Osteoblast (primary cell): Measurements from ENCODE around the gene PYCARD. TPM values are rescaled to one million over a fixed set of nuclear protein-coding genes. Genes with fewer than 3 reads are reported as not detected.
A peak's percentile ranks its signal among the peaks of the same experiment; 100 is the strongest.
"Not testable (repeated sequence)": the region's sequence is repeated elsewhere in the genome, so short reads cannot be mapped to it uniquely, and the experiment has no call there.

Source experiments
- DNase-seq: peaks from one replicate; pipeline ENCODE4 v3.0.0; 2011; ENCODE audit warnings: low spot score, mixed read lengths; ENCODE audit not compliant: insufficient read length; ENCODE audit errors: missing footprints
- H2AFZ ChIP-seq: 2 replicates; pipeline ENCODE4 v1.6.0; 2011; ENCODE audit warnings: mild to moderate bottlenecking, low read length
- H3K27ac ChIP-seq: 2 replicates; pipeline ENCODE4 v1.5.1; 2011; ENCODE audit warnings: mild to moderate bottlenecking, low read depth, low read length, moderate library complexity
- H3K27me3 ChIP-seq: 2 replicates; pipeline ENCODE4 v1.6.0; 2012; ENCODE audit warnings: mild to moderate bottlenecking, control low read depth, inconsistent platforms, low read length, moderate library complexity; ENCODE audit not compliant: insufficient read depth
- H3K36me3 ChIP-seq: 2 replicates; pipeline ENCODE4 v1.5.1; 2011; ENCODE audit warnings: mild to moderate bottlenecking, low read length, control low read depth, moderate library complexity; ENCODE audit not compliant: insufficient read depth
- H3K4me1 ChIP-seq: 2 replicates; pipeline ENCODE4 v1.5.1; 2011; ENCODE audit warnings: mild to moderate bottlenecking, low read length, control low read depth, moderate library complexity; ENCODE audit not compliant: insufficient read depth
- H3K4me2 ChIP-seq: 2 replicates; pipeline ENCODE4 v1.6.0; 2011; ENCODE audit warnings: mild to moderate bottlenecking, low read length; ENCODE audit not compliant: insufficient read depth
- H3K4me3 ChIP-seq: fragments of 200-600 bp; sonication (generic); 3 replicates; pipeline ENCODE4 v1.5.1; 2012; ENCODE audit warnings: mild to moderate bottlenecking, low read length, inconsistent platforms; ENCODE audit not compliant: insufficient read depth
- H3K79me2 ChIP-seq: 2 replicates; pipeline ENCODE4 v1.6.0; 2012; ENCODE audit warnings: mild to moderate bottlenecking, low read length, control low read depth, inconsistent platforms; ENCODE audit not compliant: insufficient read depth
- H3K9me3 ChIP-seq: 2 replicates; pipeline ENCODE4 v1.5.1; 2011; ENCODE audit warnings: low read depth, low read length, control low read depth
- H4K20me1 ChIP-seq: 2 replicates; pipeline ENCODE4 v1.6.0; 2012; ENCODE audit warnings: mild to moderate bottlenecking, low read length, control low read depth; ENCODE audit not compliant: insufficient read depth
- total RNA-seq: library from RNA; depleted of rRNA; stranded (reverse); fragments of >200 nt; gene quantifications from 2 replicates; pipeline ENCODE4 v1.2.3, GENCODE V29; 2012
- TF ChIP-seq, protein P1 (sequence below): IDR thresholded peaks from 2 replicates; pipeline ENCODE4 v1.5.1; 2011; ENCODE audit warnings: mild to moderate bottlenecking, low read depth, low read length, moderate library complexity; ENCODE audit errors: extremely low read depth

The PYCARD gene
- total RNA-seq, 1 donor, result 61.5 TPM

DNA sequence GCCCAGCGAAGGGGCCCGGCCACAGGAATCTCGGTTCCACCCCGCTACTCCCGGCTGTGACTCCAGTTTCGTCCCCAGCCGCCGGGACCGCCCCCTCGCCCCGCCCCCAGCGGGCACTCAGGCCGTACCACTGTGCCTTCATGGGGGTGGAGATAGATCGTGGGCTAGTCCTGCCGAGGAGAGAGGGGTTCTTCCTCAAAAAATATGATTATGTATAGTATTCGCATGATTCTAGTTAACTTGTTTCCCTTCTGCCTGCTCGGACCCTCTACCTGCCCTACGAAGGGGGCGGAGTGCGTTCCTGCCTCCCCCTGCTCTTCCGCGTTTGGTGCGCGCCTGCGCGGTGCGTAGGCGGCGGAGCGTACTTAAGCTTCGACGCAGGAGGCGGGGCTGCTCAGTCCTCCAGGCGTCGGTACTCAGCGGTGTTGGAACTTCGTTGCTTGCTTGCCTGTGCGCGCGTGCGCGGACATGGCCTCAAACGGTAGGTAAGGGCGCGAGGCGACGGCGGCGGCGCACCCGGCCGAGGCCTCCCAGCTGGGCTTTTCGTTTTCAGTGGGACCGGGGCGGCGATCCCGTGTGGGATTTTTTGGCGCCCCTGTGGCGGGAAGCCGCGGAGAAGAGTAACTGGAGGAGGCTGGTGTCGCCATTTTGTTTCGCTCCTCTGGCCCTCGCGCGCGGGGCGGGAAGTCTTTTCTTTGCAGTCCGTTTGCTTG, 22.7 kb downstream of the PYCARD start, which contains the start of gene FUS:
TSS of gene FUS (plus strand) at position 393 of the 713 bp plus-strand sequence. CDS start at position 469, 76 bp downstream.
- peaks cover 34% of the 10 kb centered on the region for H4K20me1 ChIP-seq
- peak within 1 kb of the TSS; percentile 100 for H2AFZ ChIP-seq
- H3K27ac ChIP-seq, result peak within 1 kb of the TSS; percentile 100
- peak within 1 kb of the TSS; percentile 97 for H3K4me2 ChIP-seq
- H3K4me3 ChIP-seq, result peak within 1 kb of the TSS; percentile 99
- DNase-seq, result peak; percentile 98
- TF ChIP-seq, protein P1, sequence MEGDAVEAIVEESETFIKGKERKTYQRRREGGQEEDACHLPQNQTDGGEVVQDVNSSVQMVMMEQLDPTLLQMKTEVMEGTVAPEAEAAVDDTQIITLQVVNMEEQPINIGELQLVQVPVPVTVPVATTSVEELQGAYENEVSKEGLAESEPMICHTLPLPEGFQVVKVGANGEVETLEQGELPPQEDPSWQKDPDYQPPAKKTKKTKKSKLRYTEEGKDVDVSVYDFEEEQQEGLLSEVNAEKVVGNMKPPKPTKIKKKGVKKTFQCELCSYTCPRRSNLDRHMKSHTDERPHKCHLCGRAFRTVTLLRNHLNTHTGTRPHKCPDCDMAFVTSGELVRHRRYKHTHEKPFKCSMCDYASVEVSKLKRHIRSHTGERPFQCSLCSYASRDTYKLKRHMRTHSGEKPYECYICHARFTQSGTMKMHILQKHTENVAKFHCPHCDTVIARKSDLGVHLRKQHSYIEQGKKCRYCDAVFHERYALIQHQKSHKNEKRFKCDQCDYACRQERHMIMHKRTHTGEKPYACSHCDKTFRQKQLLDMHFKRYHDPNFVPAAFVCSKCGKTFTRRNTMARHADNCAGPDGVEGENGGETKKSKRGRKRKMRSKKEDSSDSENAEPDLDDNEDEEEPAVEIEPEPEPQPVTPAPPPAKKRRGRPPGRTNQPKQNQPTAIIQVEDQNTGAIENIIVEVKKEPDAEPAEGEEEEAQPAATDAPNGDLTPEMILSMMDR, result no peak
- peaks cover 29% of the 10 kb centered on the region for H3K36me3 ChIP-seq
- peaks cover 35% of the 10 kb centered on the region for H3K4me1 ChIP-seq
- H3K79me2 ChIP-seq, result peaks cover 56% of the 10 kb centered on the region
- no peaks in the 10 kb centered on the region for H3K9me3 ChIP-seq
- no peaks in the 10 kb centered on the region for H3K27me3 ChIP-seq

DNA sequence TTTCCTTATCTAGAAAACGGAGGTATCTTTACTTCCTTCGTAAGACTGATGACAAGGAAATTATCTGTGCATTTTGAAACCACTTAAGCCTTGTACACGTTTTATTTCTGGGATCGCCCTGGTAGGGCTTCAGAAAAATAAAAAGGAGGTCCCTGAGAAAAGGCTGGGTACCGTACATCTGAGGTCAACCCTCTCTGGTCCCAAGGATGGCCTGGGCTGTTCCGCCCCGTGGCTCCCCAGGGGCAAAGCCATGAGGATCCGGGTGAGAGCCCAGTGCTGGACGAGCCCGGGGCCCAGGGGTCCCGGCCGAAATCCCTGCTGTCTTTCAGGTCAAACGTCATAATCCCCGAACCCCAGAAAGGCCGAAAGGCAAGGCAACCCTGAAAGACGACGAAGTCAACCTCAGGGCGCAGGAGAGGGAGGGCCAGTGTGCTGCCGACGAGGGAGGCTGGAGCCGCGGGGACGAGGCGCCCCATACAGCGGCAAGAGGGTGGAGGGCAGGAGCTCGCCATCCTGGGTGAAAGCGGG, 23.3 kb downstream of the PYCARD start:
- H2AFZ ChIP-seq, result peak overlapping the region; percentile 100
- peak overlapping the region; percentile 100 for H3K27ac ChIP-seq
- no peaks in the 10 kb centered on the region for H3K9me3 ChIP-seq
- H3K36me3 ChIP-seq, result peaks cover 23% of the 10 kb centered on the region
- H3K4me2 ChIP-seq, result peak overlapping the region; percentile 97
- TF ChIP-seq, protein P1, result no peak
- no peaks in the 10 kb centered on the region for H3K27me3 ChIP-seq
- H3K4me3 ChIP-seq, result peak overlapping the region; percentile 99
- peak; percentile 90 for DNase-seq
- peaks cover 51% of the 10 kb centered on the region for H3K79me2 ChIP-seq
- peaks cover 34% of the 10 kb centered on the region for H4K20me1 ChIP-seq
- peaks cover 35% of the 10 kb centered on the region for H3K4me1 ChIP-seq

DNA sequence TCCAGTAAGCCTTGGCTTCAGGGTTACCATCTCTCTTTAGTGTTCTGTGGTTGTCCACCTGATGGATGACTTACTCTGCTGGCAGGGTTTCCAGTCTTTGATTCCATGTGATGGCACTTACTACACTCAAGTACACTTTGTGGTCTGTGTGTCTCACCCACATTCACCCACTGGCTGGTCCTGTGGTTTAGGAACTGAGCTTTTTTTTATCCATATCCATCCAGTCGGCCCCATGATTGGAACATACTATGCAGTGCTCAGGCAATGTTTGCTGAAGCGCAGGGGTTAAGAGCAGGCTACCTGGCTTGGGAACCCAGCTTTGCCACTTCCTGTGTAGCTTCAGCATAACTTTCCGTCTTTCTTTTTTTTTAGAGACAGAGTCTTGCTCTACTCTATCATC, 25.4 kb downstream of the PYCARD start:
- Histone ChIP-seq H3K27ac (no peak overlapping the region), H4K20me1 (peaks cover 13% of the 10 kb centered on the region), H3K4me1 (peaks cover 15% of the 10 kb centered on the region), H3K9me3 (no peaks in the 10 kb centered on the region), H3K36me3 (peaks cover 2% of the 10 kb centered on the region), H3K4me2 (no peak overlapping the region), H3K27me3 (no peaks in the 10 kb centered on the region), H3K79me2 (peaks cover 29% of the 10 kb centered on the region), H3K4me3 (no peak overlapping the region), H2AFZ (peak overlapping the region; percentile 2)
- TF ChIP-seq, protein P1, result no peak
- DNase-seq, result no peak

DNA sequence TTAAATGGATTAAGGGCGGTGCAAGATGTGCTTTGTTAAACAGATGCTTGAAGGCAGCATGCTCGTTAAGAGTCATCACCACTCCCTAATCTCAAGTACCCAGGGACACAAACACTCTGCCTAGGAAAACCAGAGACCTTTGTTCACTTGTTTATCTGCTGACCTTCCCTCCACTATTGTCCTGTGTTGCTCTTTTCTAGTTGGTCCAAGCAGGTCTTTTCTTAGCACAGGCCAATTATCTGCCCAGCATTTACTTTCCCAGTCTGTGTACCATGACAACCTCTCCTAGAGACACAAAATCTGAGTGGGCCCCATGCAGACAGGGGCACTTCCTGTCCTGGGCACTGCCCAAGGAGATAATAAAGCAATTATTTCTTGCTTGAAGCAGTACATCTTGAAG, 32.5 kb downstream of the PYCARD start:
- H3K4me1 ChIP-seq, H3K79me2 ChIP-seq: not testable (repeated sequence)

More for the DNA sequence above, 32.5 kb downstream of the PYCARD start:
- H3K4me3 ChIP-seq, H3K9me3 ChIP-seq, H4K20me1 ChIP-seq, DNase-seq, H3K27me3 ChIP-seq, H3K4me2 ChIP-seq, H2AFZ ChIP-seq, H3K27ac ChIP-seq, H3K36me3 ChIP-seq: not testable (repeated sequence)
